NCI-H460 (cell line): Measurements from ENCODE around the gene POLE3. TPM values are rescaled to one million over a fixed set of nuclear protein-coding genes. Genes with fewer than 3 reads are reported as not detected.
A peak's percentile ranks its signal among the peaks of the same experiment; 100 is the strongest.
"Not testable (repeated sequence)": the region's sequence is repeated elsewhere in the genome, so short reads cannot be mapped to it uniquely, and the experiment has no call there.

ENCODE experiments used
- DNase-seq: peaks from one replicate; pipeline ENCODE4 v3.0.0-alpha.2; 2016; ENCODE audit warnings: low read depth; ENCODE audit errors: extremely low read depth
- total RNA-seq: library from RNA; depleted of rRNA; stranded (reverse); fragments of >200 nt; shearing (Covaris generic); gene quantifications from 2 replicates; pipeline ENCODE4 v1.2.3, GENCODE V29; 2014

Gene POLE3
- total RNA-seq, 1 experiment from 2014 or later, result 109 TPM

- DNase-seq, result not testable (repeated sequence)
These were observed 30.7 kb downstream of the POLE3 start for GRCh38 chr9:113379829-113380210.

- DNase-seq, result not testable (repeated sequence)
These were observed 31.2 kb downstream of the POLE3 start for GRCh38 chr9:113379094-113379828.

GRCh38 chr9:113376634-113377567 is 33.6 kb downstream of the POLE3 start, which contains the start of gene HDHD3:
HDHD3 (minus strand) TSS chr9:113376986; CDS start chr9:113374354, 2,632 bp downstream.
- DNase-seq, result peak; percentile 71

- no peak for DNase-seq
These were observed 35.1 kb downstream of the POLE3 start for GRCh38 chr9:113375057-113376023.

GRCh38 chr9:113373676-113374392 is 36.6 kb downstream of the POLE3 start:
- no peak for DNase-seq

- DNase-seq, result no peak
These were observed 37.2 kb downstream of the POLE3 start for GRCh38 chr9:113373256-113373655.

GRCh38 chr9:113372059-113372458 is 38.4 kb downstream of the POLE3 start:
- DNase-seq, result no peak

- DNase-seq, result no peak
These were observed 39.6 kb downstream of the POLE3 start for GRCh38 chr9:113370806-113371325.

GRCh38 chr9:113369855-113370140 is 40.7 kb downstream of the POLE3 start:
- no peak for DNase-seq

- no peak for DNase-seq
These were observed 41.3 kb downstream of the POLE3 start for GRCh38 chr9:113368982-113369854.

- no peak for DNase-seq
These were observed 42.0 kb downstream of the POLE3 start for GRCh38 chr9:113368348-113368981.

GRCh38 chr9:113365652-113366051 is 44.8 kb downstream of the POLE3 start:
- not testable (repeated sequence) for DNase-seq

GRCh38 chr9:113364951-113365350 is 45.5 kb downstream of the POLE3 start:
- no peak for DNase-seq

- DNase-seq, result no peak
These were observed 47.1 kb downstream of the POLE3 start for GRCh38 chr9:113363336-113363735.

GRCh38 chr9:113361304-113362018 is 49.0 kb downstream of the POLE3 start:
- no peak for DNase-seq

- DNase-seq, result no peak
These were observed 50.1 kb downstream of the POLE3 start for GRCh38 chr9:113360242-113360842.

- no peak for DNase-seq
These were observed 51.1 kb downstream of the POLE3 start for GRCh38 chr9:113359385-113359784.
